GM18499 (cell line): ENCODE results near the gene OR1M1.
"Not testable (repeated sequence)": the region's sequence is repeated elsewhere in the genome, so short reads cannot be mapped to it uniquely, and the experiment has no call there.

ENCODE experiments used
- ATAC-seq: cut with Tn5 transposase; IDR thresholded peaks from one replicate; pipeline ENCODE4 v1.9.1; 2021; ENCODE audit warnings: moderate number of reproducible peaks; ENCODE audit not compliant: insufficient read depth, unreplicated experiment

The OR1M1 gene

GRCh38 chr19:9086761-9087160, at the start of gene OR1M1:
Gene OR1M1, plus strand, starts transcription at chr19:9087061. Its CDS starts 6,184 bp downstream, at chr19:9093245.
- no peak for ATAC-seq

- no peak for ATAC-seq
Measured at GRCh38 chr19:9037400-9038062, 49.3 kb upstream of the OR1M1 start.

- no peak for ATAC-seq
Measured at GRCh38 chr19:9039728-9040127, 47.1 kb upstream of the OR1M1 start.

GRCh38 chr19:9040131-9040530, 46.7 kb upstream of the OR1M1 start:
- no peak for ATAC-seq

GRCh38 chr19:9041023-9041422, 45.8 kb upstream of the OR1M1 start:
- ATAC-seq = no peak

- no peak for ATAC-seq
Measured at GRCh38 chr19:9043524-9043923, 43.3 kb upstream of the OR1M1 start.

GRCh38 chr19:9044449-9044848, 42.4 kb upstream of the OR1M1 start:
- no peak for ATAC-seq

- no peak for ATAC-seq
Measured at GRCh38 chr19:9046694-9047093, 40.2 kb upstream of the OR1M1 start.

GRCh38 chr19:9052894-9053293, 34.0 kb upstream of the OR1M1 start:
- ATAC-seq = no peak

GRCh38 chr19:9053674-9054073, 33.2 kb upstream of the OR1M1 start:
- ATAC-seq = not testable (repeated sequence)

GRCh38 chr19:9054207-9054606, 32.7 kb upstream of the OR1M1 start:
- ATAC-seq = no peak

- ATAC-seq = no peak
Measured at GRCh38 chr19:9054765-9055164, 32.1 kb upstream of the OR1M1 start.

- ATAC-seq = not testable (repeated sequence)
Measured at GRCh38 chr19:9056131-9056530, 30.7 kb upstream of the OR1M1 start.

GRCh38 chr19:9057505-9058258, 29.2 kb upstream of the OR1M1 start:
- no peak for ATAC-seq

- ATAC-seq = no peak
Measured at GRCh38 chr19:9058905-9059667, 27.8 kb upstream of the OR1M1 start.

- no peak for ATAC-seq
Measured at GRCh38 chr19:9060564-9061340, 26.1 kb upstream of the OR1M1 start.

- ATAC-seq = no peak
Measured at GRCh38 chr19:9061879-9062278, 25.0 kb upstream of the OR1M1 start.

GRCh38 chr19:9065457-9066014, 21.3 kb upstream of the OR1M1 start:
- no peak for ATAC-seq

GRCh38 chr19:9070066-9070465, 16.8 kb upstream of the OR1M1 start:
- ATAC-seq = no peak

- not testable (repeated sequence) for ATAC-seq
Measured at GRCh38 chr19:9071720-9072119, 15.1 kb upstream of the OR1M1 start.
